Measurements from ENCODE around the gene RPS13.
"Not testable (repeated sequence)": the region's sequence is repeated elsewhere in the genome, so short reads cannot be mapped to it uniquely, and the experiment has no call there.

RPS13 gene

DNA sequence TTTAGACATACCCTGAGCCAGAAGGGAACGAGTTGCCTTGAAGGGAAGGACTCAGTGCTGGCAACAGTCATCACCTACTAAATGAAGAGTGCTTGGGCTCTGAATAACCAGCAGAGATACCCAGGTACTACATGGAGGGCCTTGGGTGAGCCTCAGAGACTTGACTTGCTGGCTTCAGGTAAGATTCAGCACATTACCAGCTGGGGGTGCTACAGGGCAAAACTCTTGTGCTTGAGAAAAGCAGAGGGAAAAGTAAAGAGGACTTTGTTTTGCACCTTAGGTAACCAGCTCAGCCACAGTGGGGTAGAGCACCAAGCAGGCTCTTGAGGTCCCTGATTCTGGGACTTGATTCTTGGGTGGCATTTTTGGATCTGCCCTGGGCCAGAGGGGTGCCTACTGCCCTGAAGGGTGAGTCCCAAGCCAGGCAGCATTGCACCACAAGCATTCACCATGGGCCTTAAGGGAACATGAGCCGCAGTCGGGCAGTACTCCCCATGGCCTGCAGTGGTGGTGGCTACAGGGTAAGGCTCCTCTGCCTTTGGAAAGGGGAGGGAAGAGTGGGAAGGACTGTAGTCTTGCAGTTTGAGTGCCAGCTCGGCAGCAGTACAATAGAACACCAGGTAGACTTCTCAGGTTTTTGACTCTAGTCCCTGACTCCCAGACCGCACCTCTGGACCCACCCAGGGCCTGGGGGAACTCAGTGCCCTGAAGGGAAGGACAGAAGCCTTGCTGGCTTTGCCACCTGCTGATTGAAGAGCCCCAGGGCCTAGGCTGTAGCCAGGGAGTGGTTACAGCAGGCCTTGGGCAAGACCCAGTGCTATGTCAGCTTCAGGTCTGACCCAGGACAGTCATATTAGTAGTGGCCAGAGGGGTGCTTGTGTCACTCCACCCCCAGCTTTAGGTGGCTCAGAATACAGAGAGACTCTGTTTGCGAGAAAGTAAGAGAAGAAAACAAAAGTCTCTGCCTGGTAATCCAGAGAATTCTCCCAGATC, 40.5 kb downstream of the RPS13 start:
- DNase-seq (ENCODE audit: low read depth in 1 of 2, low spot score in 1 of 2) = no peak

DNA sequence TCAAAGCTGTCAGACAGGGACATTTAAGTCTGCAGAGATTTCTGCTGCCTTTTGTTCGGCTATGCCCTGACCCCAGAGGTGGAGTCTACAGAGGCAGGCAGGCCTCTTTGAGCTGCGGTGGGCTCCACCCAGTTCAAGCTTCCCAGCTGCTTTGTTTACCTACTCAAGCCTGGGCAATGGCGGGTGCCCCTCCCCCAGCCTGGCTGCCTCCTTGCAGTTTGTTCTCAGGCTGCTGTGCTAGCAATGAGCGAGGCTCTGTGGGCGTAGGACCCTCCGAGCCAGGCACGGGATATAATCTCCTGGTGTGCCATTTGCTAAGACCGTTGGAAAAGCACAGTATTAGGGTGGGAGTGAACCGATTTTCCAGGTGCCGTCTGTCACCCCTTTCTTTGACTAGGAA, 43.4 kb downstream of the RPS13 start:
- DNase-seq (ENCODE audit: low read depth in 1 of 2, low spot score in 1 of 2) = not testable (repeated sequence)

DNA sequence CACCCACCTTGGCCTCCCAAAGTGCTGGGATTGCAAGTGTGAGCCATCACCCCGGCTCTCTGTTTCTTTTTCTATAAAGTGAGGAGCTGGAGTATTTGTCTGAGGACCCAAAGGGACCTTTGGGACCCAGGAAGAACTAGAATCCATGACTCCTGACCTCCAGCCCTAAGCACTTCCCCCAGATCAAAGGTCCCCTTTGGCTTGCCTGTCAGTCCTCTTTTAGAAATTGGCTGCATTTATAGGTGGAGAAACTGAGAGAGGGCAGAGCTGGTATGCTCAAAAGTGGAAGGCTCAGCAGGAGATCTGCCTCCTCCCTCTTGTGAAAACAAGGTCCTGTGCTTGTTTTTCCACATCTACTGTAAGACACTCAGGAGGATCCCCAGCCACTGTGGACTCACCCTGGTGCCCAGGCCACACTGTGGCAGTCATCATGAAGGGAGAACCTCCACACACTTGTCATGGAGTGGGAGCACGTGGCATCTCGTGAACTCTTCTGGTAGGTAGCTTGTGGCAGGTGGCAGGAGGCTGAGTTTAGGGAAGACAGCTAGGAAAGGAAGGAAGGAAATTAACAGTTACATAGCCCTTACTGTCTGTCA, 50.9 kb downstream of the RPS13 start:
- DNase-seq (ENCODE audit: low read depth in 1 of 2, low spot score in 1 of 2) = no peak

DNA sequence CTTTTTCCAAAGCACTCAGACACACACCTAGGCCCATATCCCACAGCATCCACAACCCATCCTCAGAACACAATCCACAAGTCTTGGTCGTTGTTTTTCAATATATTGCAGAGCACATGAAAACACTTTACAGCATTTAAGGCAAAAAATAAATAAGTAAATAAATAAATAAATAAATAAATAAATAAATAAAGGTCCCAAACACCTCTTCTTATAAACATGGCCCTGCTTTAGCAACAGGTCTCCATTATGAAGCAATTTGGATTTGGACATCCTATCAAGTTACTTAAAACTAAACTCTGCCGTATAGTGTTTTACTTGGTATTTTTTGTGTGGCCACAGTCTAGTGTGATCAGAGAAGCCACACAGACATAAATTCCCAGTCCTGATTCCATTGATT, 52.5 kb downstream of the RPS13 start:
- DNase-seq (ENCODE audit: low read depth in 1 of 2, low spot score in 1 of 2) = no peak
